HG03060 (cell line): ENCODE measurements around the gene ZDHHC22.

Experiments
- ATAC-seq: cut with Tn5 transposase; IDR thresholded peaks from one replicate; pipeline ENCODE4 v1.9.1; 2021; ENCODE audit warnings: low read depth, moderate number of reproducible peaks; ENCODE audit not compliant: unreplicated experiment

The ZDHHC22 gene

GRCh38 chr14:77131206-77131605 is 10.4 kb downstream of the ZDHHC22 start:
- no peak for ATAC-seq

DNA sequence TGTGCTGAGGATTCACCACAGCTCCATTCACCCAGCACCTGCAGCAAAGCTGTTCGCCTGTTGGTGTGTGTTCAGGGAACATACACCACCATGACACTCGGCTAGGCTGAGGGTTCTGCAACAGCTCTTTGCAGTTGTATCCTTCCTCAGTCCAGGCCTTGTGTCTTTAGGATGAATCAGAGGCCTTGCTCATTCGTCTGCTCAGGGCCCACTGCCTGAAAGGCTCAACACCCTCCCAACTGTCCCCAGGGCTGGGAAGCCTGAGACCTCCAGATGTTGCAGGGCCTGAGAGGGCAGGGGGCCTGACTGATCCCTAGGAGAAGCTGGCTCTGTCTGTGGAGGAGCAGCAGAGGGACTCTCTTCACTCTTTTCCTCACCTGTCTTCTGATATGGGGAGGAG is 11.2 kb downstream of the ZDHHC22 start:
- ATAC-seq = no peak

GRCh38 chr14:77128414-77128891 is 13.1 kb downstream of the ZDHHC22 start:
- ATAC-seq = no peak

GRCh38 chr14:77126461-77126990 is 15.1 kb downstream of the ZDHHC22 start:
- no peak for ATAC-seq

DNA sequence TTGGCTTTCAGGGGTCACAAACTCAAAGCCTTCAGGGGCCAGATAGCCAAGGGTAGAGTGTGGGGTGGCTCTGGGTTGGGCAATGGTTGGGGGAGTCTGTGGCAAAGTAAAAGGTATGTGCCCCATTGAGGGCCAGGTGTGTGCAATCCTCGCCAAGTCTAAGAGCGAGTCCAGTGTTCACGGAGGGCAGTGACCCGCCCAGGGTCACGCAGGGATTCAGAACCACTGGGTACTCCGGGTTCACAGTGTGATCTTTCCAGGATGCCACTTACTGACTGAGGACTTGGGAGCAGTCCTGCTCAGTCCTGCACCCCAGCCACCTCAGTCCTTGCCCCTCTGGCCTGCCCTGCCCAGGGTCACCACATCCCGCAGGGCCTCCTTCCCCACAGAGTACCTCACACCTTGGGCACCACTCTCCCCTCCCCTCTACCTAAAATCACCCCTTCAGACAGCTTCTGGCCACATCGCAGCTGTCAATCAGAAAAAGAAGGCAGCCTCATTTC is 15.7 kb downstream of the ZDHHC22 start:
- ATAC-seq = no peak

DNA sequence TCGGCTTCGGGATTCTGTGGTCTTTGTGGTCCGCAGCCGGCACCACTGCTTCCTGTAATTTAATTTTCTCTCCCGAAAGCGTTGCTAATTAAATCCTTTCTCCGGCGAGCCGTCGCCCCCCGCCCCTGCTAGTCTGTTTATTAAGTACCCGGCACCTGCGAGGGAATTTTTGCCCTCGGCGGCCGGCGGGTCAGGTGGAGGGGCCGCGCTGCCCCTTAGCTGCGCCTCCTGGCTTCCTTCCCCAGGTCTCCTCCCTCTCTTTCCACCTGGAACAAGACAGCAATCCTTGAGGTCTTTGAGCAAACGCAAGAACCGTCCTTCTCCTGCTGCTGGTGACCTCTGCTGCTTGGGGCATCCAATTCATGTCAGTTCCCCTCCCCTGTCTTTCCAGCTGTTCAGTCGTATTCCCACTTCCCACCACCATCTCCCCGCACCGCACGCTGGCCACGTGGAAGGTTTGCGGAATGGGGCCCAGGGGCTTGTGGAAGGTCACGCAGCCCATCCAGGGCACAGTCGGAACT is 16.2 kb downstream of the ZDHHC22 start:
- no peak for ATAC-seq

DNA sequence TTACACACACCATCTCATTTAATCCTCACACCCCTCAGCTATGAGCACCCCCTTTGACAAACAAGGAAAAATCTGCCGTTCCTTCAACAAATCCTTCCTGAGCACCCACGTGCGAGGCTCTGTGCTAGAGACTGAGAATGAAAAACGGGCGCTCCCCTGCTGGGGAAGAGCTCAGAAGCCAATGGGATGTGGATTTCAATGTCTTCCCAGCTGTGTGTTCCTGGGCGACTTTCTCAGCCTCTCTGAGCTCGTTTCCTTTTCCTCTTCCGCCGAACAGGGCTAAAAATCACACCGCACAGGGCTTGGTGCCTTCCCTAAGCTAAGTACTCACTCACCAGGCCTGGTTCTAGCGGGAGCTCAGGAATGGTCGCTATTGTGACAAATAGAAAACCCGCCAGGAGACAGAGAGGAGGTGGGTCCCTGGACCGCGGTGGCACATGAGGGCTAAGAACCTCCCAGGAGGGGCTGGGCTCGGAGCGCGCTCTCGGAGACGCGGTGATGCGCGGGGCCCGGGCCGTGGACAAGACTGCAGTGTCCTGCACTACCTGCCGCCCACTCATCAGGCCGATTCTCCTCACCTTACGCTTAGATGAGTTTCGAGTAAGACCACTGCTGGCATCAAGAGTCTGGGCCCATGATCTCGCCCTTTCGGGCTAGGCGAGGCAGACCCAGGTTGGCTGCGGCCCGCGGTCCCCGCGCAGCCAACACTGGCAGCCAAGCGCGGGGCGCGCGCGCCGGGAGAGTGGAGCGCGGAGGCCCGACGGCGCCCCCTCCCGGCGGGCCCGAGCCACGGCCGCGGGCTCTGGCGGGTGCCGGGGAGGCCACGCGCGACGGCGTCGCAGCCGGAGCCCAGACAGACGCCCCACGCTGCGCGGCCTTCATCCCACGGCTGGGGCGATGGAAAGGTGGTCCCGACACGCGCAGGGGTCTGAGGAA is 17.0 kb downstream of the ZDHHC22 start:
- ATAC-seq = no peak

GRCh38 chr14:77123381-77124325 is 17.9 kb downstream of the ZDHHC22 start:
- no peak for ATAC-seq

- no peak for ATAC-seq
Observed at GRCh38 chr14:77122526-77123125, 19.0 kb downstream of the ZDHHC22 start.

DNA sequence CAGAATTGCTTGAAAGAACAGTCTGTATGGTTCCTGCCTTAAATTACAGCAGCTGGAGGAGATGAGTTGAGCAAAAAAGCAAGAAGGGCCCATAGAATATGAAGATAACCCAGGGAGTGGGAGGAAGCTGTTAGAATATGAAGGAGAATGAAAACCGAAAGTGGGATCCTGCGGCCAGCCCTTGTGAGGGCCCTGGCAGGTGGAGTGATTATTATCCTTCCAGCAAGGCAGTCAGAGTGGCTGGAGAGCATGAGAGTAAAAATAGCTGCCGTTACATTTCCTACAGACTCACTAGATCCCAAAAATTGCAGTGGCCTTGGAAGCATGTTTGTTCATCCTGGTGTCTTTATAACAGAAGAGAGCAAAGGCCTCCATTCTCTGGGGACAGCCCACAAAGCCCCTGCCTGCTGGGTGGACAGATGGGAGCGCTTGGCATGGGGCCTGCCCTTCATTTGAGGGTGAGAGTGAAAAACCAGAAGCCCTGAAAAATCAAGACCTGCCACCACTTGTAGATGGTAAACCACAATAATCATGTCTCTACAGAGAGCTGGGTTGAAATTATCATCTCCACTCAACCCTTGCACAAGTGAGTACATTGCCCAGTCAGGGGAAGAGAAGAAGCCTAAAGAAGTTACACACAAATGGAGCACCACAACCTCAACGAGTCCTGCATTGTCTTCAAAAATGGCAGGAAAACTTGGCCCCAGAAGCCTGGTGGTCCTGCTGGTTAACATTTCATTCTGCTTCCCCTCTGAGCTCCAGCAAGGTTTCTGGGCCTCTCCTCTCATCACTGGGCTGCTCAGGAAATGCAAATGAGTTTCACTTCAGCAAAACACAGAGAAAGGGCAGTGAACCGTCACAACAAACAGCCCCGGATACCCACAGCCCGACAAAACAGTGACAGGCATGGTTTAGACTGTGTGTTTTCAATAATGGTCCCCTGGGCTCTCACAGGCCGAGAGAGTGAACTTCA is 20.5 kb downstream of the ZDHHC22 start:
- ATAC-seq = peak; percentile 80

DNA sequence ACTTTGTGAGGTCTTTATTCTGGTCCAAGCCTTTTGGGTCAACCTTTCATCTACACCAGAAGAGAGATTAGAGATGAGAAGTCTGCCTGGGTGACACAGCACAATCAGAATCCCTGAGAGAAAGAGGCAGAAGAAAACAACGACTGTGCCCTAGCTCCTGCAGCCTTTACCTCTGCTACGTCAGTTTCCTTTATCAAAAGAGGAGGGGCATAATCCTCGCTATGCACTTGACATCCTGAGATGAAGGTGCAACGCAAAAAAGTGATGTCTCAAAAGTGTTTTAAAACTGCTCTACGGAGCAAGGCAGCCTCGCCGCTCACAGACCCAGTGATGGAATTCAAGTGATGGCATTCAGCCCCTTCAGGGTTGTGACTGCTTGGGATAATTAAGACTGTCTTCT is 21.7 kb downstream of the ZDHHC22 start:
- no peak for ATAC-seq

GRCh38 chr14:77116172-77116817 is 25.3 kb downstream of the ZDHHC22 start:
- ATAC-seq = no peak

- ATAC-seq = no peak
Observed at GRCh38 chr14:77114609-77115008, 27.0 kb downstream of the ZDHHC22 start.

DNA sequence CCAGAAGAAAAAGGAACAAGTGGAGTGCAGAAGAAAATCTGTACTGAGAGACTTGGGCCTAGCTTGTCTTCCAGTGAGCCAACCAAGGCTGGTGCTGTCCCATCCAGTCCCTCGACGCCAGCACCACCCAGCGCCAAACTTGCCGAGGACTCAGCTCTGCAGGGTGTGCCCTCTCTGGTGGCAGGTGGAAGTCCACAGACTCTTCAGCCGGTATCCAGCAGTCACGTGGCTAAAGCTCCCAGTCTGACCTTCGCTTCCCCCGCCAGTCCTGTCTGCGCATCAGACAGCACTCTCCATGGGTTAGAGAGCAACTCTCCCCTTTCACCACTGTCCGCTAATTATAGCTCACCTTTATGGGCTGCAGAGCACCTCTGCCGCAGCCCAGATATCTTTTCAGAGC is 27.9 kb downstream of the ZDHHC22 start:
- ATAC-seq = no peak

GRCh38 chr14:77111021-77111420 is 30.6 kb downstream of the ZDHHC22 start:
- no peak for ATAC-seq

DNA sequence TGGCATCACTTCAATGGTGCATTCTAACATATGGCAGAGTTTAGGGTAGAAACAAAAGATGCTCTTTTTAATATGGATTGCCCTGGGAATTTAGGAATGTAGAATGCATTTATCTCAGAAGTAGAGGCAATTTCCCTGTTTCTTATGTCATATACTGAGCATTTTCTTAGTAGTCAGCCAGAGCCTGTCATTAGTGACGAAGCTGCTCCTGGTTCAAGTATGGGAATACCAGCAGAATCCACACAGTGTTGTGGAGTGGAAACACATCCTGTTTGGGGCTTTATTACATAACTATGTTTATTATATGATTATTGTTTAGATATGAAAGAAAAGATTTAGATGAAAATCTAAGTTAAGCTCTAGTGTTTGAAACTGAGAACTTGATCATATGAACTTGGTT is 31.3 kb downstream of the ZDHHC22 start:
- ATAC-seq = no peak

DNA sequence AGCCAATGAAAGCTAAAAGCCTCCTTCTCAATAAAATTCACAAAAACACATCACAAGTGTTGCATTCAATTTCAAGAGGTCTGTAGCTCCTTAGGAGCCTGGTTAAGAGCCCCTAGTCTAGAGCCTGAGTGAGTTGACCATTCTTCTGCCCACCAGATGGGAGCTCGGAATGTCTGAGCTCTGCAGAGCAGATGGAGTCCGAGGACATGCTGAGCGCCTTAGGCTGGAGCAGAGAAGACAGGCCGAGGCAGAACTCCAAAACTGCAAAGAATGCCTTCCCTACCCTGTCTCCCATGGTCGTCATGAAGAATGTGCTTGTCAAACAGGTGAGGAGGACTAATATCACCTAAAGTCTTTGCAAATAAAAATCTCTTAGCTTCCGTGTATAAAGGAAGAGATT is 31.9 kb downstream of the ZDHHC22 start:
- no peak for ATAC-seq

DNA sequence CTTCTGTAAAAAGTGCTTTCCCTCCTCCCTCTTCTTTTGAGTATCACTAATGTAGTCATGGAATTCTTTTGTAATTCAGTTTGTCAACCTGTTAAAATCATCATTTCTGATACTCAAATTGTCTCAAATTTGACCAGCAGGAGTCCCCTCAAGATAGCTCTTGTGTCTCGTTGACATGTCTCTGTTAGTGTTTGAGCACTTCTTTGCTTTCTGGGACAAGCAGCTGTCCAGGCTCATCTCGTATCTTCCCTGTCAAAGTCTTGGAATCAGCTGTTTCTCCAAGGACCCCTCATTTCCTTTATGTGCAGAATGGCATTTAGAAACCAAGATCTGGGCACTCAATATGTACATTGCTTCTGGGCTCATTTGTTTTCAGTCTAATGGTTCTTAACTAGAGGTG is 32.8 kb downstream of the ZDHHC22 start:
- ATAC-seq = no peak
